Stimulated activated CD8-positive, alpha-beta memory T cell treated with anti-CD3 and anti-CD28 coated beads, Interleukin-4, amount 100 ng/mL, for 48 hours (primary cell): ENCODE results near the gene PARP1.

Source experiments
- DNase-seq: peaks from one replicate; pipeline ENCODE4 v3.0.0-alpha.2; 2020

PARP1 gene

GRCh38 chr1:226404904-226405222 lies 3.0 kb downstream of the PARP1 start:
- DNase-seq: no peak

DNA sequence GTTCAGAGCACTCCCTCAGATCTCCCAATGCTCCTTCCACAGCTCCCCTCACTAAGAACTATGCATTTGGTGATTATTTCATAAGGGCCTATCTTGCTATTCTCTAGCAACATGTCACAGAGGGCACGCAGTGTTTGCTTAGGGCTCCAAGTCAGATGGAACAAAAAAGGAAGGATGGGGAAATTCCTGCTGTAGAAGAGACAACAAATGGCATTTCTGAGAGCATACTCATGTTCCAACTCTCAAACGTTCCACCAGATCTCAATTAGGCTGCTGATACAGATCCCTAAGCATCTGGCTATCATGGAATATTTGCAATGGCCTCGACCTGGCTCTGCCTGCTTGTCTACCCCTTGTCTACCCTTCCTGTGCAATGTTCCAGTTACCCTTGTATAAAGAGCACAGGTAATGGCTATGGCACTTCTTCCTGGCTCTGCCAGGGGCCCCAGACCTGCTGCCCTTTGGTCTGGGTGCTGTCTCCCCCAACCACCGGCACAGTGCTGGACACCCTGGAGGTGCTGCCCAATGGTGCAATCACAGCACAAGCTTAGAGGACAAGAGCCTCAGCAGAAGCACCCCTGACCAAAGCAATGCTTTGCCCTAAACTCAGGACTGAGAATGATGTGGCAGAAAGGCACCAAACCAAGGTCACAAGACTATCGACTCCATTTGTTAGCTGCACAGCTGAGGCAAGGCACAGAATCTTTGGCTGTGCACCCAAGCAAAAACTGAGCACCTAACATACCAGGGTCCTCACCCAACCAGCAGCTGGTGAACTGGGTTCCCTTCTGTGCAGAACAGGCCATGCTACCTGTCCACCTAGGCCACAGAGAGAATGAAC lies 3.6 kb downstream of the PARP1 start:
- DNase-seq: no peak

DNA sequence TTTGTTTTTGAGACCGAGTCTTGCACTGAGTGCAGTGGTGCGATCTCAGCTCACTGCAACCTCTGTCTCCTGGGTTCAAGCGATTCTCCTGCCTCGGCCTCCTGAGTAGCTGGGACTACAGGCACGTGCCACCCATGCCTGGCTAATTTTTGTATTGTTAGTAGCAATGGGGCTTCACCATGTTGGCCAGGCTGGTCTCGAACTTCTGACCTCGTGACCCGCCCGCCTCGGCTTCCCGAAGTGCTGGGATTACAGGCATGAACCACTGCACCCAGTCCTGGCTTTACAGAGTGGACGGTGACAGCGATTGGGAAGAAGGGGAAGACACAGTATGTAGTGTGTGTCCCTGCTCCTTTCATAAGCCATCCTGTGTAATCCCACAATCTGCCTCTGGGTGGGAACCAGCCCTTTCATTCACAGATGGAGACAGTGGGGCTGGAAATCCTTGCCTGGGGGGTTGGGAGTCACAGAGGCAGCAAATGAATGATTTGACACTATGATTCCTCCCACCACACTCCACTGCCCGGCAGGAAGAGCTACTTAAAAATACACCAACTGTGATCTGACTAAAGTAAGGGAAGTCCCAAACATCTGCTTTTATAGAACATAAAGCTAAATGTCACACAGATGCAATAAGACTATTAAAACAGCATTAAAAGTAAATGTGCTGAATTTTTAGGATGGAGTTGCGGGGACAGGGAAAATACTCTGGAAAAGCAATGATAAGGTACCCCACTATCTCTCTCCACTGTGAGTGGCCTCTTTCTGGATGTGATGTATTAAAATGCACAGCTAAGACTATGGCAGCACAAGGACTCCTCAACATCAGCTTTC lies 4.5 kb downstream of the PARP1 start:
- no peak for DNase-seq

- no peak for DNase-seq
Measured at GRCh38 chr1:226402739-226403165, 5.1 kb downstream of the PARP1 start.

- DNase-seq: no peak
Measured at GRCh38 chr1:226401355-226402303, 6.3 kb downstream of the PARP1 start.

GRCh38 chr1:226400519-226401354 lies 7.2 kb downstream of the PARP1 start:
- peak; percentile 17 for DNase-seq

GRCh38 chr1:226397955-226398636 lies 9.8 kb downstream of the PARP1 start:
- DNase-seq: peak; percentile 6

GRCh38 chr1:226397011-226397926 lies 10.6 kb downstream of the PARP1 start:
- no peak for DNase-seq

- DNase-seq: no peak
Measured at GRCh38 chr1:226395753-226396152, 12.1 kb downstream of the PARP1 start.

DNA sequence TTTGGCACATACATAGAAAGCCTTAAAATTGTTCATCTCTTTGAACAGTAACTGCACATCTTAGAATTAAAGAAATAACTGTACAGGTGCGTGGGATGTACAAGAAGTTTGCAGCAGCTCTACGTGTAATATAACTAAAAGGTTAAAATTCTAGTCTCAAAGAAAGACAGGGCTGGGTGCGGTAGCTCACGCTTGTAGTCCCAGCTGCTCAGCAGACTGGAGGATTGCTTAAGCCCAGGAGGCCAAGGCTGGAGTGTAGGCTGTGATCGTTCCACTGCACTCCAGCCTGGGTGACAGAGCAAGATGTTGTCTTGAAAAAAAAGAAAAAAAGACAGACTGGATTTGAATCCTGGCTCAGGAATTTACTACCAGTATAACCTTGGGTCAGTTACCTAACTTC lies 13.4 kb downstream of the PARP1 start:
- DNase-seq: no peak

DNA sequence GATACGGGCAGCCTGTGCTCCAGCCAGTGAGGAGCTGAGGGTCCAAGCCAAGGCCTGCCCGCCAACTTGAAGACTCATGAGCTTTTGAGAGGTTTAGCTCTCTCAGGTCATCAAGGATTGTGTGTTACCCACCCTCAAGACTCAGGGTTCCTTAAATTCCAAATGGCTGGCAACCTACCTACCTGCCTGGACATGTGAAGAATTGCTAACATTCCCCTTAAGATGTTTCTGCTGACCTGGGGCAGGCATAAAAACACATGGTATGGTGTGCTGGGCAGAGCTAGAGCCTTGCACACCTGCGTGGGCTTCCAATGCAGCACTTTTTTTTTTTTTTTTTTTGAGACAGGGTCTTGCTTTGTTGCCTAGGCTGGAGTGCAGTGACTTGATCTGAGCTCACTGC lies 17.2 kb downstream of the PARP1 start:
- no peak for DNase-seq

GRCh38 chr1:226388131-226388530 lies 19.8 kb downstream of the PARP1 start:
- DNase-seq: no peak

GRCh38 chr1:226384717-226385116 lies 23.2 kb downstream of the PARP1 start:
- DNase-seq: no peak

DNA sequence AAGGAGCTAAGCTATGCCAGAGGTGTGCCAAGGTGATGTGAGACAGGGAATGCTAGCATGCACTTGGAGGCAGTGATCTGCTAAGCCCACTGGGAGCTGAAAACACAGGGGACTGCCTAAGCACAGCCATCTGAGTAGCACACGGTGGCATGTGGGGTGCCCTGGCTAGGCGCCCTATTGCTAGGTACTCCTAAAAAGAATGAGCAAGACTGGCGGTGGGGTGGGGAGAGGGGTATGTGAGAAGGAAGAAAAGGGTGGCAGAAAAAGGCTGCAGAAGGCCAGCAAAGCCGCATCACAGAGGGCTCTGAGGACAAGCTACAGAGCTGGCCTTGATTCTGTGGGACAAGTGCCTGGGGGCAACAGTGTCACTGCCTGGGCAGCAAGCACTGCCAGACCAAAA lies 23.9 kb downstream of the PARP1 start:
- no peak for DNase-seq

DNA sequence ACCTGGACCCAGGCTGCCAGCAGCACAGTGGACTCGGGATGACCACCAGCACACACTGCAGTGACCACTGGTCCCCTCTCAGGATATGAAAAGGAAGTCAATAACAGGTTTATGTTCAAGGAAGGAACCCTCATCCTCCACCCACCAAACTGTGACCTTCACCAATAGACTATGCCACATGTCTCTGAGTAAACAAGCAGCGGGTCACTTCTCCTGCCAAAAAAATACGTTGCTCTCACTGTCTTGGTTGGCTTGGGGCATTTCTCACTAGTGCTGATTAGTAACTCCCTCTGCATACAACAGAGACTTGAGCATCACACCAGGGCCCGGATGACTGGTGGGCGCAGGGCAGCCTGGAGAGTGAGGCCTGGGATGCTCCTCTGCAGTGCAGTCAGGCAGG lies 25.9 kb downstream of the PARP1 start:
- DNase-seq: no peak

- no peak for DNase-seq
Measured at GRCh38 chr1:226381226-226381998, 26.5 kb downstream of the PARP1 start.

GRCh38 chr1:226378071-226378470 lies 29.8 kb downstream of the PARP1 start:
- no peak for DNase-seq

DNA sequence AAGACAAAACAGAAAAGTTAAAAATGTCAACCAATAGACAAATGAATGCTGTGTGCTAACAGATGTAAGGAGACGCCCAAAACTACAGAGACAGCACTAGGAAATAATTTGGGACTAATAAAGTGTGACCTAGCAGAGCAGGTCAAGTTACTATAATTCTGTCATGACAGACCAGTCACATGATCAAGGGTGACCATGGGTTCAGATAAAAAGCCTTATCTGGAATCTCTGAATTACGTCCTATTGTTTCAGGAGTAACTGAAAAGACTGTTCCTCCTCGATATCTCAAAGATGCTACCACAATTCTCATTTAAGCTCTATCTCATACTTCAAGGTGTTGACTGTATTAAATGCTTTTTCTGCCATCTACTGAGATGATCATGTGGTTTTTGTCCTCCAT lies 31.6 kb downstream of the PARP1 start:
- DNase-seq: no peak

- DNase-seq: no peak
Measured at GRCh38 chr1:226373376-226373775, 34.5 kb downstream of the PARP1 start.

DNA sequence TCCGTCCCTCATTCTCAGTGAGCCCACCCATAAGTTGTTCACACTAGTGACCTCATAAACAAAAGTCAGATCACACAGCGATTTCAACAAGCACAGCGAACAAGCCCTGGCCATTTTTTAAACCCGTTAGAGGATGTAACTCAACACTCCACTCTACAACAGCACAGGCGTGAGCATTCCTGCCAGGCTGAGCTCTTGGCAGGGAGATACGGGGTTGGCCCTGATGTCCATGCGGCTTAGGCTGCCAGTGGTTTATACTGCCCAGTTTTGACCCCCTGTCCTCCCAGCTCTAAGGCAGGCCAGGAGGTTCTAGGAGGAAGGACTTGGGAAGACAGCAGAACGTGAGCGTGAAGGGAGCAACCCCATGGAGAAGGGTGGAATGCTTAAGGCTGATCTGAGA lies 35.0 kb downstream of the PARP1 start:
- DNase-seq: no peak
